HG02759 (cell line): Measurements from ENCODE around the gene LIFR.

Experiments
- ATAC-seq: cut with Tn5 transposase; IDR thresholded peaks from one replicate; pipeline ENCODE4 v1.9.1; 2021; ENCODE audit warnings: mild to moderate bottlenecking, moderate library complexity; ENCODE audit not compliant: unreplicated experiment

Gene LIFR

DNA sequence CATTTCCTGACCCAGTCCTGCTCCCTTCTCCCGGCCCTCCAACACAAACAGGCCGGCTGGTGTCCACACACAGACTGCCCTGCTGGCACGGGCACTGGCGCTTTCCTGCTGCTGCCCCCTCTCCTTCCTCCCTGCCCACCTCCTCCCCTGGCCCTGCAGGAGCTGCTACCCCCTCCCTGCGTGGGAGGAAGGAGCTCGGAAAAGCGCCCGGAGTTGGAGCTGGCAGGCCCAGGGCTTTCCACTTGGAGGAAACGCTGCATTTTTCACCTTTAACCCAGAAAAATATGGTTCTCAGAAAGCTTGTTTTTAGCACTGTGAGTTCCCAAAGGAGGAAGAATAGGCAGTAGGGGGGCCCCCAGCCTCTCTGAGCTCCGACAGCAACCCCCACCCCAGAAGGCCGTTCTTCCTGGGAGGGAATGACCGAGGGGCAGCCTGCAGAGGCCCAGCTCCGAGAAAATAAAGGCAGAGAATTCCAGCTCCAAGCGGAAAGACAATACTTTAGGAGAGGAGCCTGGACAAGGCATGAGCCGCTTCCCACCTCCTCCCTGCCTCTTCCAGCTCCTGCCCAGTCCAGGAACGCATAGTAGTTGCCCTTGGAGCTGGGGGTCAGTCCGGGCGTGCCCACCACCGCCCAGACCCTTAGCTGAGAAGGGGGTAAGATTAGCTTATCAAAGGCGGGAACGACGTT is 88.9 kb downstream of the LIFR start:
- ATAC-seq, result no peak

- no peak for ATAC-seq
Observed at GRCh38 chr5:38466424-38467189, 89.8 kb downstream of the LIFR start.

- no peak for ATAC-seq
Observed at GRCh38 chr5:38465702-38466423, 90.6 kb downstream of the LIFR start.

DNA sequence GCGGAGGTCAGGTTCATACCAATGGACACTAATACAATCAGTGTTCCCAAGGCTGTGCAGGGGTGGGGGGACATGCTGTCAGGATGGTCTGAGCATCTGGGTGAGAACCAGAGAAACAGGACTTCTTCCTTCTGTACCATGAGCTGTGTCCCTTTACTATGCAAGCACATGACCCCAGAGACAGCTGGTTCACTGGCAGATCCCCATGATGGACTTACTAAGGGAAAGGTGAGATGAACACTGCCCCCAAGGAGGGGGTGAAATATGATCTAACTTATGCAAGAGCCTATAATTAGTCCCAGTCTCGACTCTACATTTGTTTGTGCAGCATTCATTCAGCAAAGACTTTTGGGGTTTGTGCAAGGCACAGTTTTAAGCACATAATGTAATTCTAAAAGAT is 91.4 kb downstream of the LIFR start:
- no peak for ATAC-seq

DNA sequence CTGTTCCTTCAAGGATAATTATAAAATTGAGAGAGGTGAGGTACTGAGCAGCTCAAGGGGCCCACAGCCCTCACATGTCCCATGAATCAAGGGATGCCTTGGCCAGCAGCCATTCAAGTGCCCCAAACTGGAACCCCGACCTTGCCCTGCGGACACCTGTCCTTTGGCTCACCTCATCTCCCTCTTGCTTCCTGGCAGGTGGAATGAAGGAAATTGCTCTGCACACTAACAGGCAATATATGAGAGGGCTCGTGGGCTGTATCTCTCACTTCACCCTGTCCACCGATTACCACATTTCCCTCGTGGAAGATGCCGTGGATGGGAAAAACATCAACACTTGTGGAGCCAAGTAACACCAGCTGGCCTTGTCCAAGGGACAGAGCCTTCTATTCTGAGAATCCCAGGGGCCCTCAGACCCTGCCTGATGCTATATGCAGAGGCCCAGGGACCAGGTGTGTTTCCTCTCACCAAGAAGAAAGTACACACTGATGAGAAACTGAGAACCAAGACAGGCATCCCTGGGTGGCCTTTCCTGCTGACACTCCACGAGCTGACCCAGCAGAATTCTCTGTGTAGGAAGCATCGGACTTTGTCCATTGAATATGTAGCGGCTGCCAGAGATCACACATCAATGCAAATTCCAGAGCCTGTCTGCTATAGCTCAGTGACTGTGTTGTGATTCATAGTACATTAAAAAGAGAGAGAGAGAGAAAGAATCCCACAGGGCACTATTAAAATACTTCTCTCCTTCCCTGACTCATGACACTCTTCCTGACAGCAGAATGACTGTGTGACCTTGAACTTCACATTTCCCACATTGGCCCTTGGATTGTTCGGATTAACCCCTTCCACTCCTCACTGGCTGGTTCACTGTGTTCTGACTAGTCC is 92.6 kb downstream of the LIFR start:
- no peak for ATAC-seq

DNA sequence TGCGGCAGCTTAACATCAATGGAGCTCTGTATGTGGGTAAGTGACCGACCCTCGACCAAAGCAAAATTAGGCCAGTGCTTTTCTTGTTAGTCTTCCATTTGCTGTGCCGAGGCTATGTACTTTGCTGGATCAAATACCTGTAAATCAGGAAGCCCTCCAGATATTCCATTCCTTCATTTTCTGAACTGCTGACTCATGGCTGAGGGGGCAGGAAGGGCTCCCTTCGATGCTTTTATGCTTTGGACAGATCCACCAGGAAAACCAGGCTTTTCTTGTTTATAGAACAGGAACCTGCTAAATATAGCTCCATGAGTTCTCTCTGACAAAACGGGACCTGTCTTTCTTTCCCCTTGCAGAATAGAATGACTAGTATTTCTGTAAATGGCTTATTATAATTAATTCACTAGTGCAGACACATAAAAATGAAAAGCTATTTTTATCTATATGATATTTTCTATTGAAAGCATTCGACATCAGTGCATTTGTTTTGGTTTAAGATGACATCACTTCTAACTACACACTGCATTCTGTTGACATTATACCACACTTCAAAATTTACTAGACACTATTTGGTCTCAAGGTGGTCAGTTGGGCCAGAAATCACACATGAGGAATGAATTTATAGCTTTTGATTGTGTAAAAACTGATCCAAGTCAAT is 93.3 kb downstream of the LIFR start:
- no peak for ATAC-seq

DNA sequence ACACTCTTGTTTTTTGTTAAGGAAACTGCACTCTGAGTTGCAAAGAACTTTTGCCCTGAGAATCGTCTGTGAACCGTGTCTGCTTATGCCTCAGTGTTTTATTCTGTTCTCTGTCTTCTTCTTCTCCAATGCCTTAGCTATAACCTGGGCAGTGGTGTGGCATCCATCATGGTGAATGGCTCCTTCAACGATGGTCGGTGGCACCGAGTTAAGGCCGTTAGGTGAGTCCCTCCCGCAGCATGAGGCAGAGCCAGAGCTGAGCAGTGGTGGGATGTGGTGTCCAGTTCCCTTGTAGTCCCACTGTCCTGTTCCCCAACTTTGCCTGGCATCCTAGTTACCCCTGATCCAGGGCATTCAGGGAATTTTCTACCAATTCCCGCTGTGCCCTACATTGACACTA is 98.3 kb downstream of the LIFR start:
- no peak for ATAC-seq

- ATAC-seq, result no peak
Observed at GRCh38 chr5:38456657-38457399, 99.6 kb downstream of the LIFR start.

GRCh38 chr5:38455796-38456330 is 100.6 kb downstream of the LIFR start:
- ATAC-seq, result peak; percentile 50

- ATAC-seq, result peak; percentile 11
Observed at GRCh38 chr5:38453921-38454320, 102.5 kb downstream of the LIFR start.

DNA sequence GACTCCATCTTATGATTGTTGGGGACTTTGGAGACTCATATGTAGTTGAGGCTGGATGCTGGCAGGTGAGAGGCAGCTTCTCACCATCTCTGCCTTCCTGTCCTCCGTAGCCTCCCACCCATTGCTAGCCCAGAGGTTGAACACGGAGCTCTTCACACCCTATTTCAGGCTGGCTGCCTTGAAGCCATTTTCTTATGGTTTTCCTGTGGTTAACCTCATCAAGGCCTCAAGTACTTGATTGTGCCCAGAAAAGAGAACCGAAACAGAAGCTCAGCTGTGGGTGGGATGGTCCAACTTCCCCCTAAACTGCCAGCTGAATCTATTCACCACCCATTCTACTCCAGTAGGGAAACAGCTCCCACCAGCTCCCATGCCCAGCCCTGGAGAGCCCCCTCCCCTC is 102.9 kb downstream of the LIFR start:
- peak; percentile 97 for ATAC-seq

DNA sequence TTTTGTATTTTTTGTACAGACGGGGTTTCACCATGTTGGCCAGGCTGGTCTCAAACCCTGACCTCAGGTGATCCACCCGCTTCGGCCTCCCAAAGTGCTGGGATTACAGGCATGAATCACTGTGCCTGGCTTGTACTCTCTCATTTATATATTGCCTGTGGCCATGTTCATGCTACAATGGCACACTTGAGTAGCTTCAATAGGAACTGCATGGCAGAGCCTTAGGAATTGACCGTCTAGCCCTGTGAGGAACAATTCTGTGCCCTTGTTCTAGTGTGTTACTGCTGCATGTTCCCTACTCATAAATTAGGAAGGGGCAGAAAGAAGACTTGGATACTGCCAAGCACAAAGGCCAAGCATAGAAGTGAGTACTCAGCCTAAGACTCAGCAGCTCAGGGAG is 104.2 kb downstream of the LIFR start:
- ATAC-seq, result no peak

- ATAC-seq, result no peak
Observed at GRCh38 chr5:38451074-38451725, 105.2 kb downstream of the LIFR start.

GRCh38 chr5:38450627-38451026 is 105.8 kb downstream of the LIFR start:
- ATAC-seq, result no peak

DNA sequence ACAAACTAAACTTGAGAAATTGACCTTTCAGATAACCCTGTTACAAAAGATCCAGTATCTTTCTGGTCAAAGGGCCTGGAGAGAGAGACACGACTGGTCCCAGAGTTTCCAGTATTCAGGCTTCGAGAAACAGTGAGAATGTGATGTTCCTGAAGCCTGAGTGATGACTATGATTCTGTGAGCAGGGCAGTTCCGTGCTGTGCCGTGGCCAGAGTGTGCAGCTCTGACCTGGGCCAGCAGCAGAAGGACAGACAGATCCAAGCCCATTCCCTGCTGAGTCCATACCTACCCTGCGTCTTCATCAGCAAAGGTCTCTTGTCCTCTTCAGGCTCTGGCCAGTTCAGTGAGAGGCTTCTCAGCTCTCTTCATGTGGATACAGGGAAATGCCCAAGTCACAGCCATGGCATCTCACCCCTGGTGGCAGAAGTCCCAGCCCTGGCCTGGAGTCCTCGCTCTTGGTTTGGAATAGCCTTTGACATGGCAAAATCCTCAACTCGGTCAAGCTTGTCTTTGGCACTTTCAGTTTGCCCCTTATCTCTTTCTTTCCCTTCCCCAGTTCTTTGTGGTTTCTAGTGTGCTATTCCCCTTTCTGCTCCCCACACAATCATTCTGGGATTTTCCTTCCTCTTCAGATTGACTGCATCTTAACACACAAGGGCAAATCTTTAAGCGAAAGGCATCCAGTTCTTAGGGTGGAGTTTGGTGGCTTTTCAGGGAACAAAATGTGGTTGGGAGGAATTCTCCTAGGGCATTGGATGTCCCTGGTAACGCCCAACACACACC is 107.7 kb downstream of the LIFR start:
- no peak for ATAC-seq

DNA sequence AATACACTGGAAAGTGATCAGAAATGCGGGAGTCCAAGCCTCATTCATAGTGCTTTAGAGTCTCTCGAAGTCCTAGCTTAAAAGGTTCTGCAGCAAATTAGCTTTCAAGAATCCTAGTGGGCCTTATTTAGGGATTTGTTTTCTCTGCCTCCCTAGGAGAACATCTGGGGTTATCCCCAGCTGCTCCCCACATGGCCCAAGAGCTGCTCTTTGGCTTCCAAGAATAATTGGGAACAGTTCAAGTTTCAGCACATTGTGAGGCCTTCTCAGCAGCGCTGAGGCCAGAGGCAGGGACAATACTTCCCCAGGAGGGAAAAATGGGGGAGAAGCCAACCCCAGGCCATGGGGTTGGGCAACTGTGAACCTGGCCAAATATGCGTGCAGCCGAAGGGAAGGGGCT is 108.7 kb downstream of the LIFR start:
- ATAC-seq, result no peak

GRCh38 chr5:38447056-38447455 is 109.4 kb downstream of the LIFR start:
- ATAC-seq, result no peak

GRCh38 chr5:38446029-38446522 is 110.4 kb downstream of the LIFR start:
- ATAC-seq, result no peak
